ENCODE results near the gene PSEN2. TPM values are rescaled to one million over a fixed set of nuclear protein-coding genes. Genes with fewer than 3 reads are reported as not detected.

Gene PSEN2
- total and polyA plus RNA-seq, 9 of the 15 experiments (the other 6 are each of a cell fraction or from before 2014, with no cell fraction given), result 2.3 to 21.5 (median 13.7) TPM

- TF ChIP-seq JUNB (CRISPR knock-in tag; conservative IDR thresholded peaks at IDR 0.05) (no peak), ZNF79 (CRISPR knock-in tag; IDR thresholded peaks at IDR 0.05; ENCODE audit: low read depth) (no peak), PYGO2 (tag; IDR thresholded peaks at IDR 0.05) (no peak), CHD2 (IDR thresholded peaks at IDR 0.05; ENCODE audit: low read depth, low read length) (no peak), ATF7 (IDR thresholded peaks at IDR 0.05) (no peak), KDM4B (IDR thresholded peaks at IDR 0.05; ENCODE audit: borderline replicate concordance in 2 of 2, low read depth in 1 of 2) (peak in 1 of 2 experiments; percentile 65; a peak in 1 of 4 replicates), MCM2 (IDR thresholded peaks at IDR 0.05; ENCODE audit: low read depth) (no peak), SMAD2 (IDR thresholded peaks at IDR 0.05; ENCODE audit: low read depth, low read length) (no peak), ZC3H4 (CRISPR knock-in tag; IDR thresholded peaks at IDR 0.05; ENCODE audit: borderline replicate concordance) (no peak), PTRF (tag; IDR thresholded peaks at IDR 0.05) (no peak), SMC3 (conservative IDR thresholded peaks at IDR 0.05; ENCODE audit: insufficient read depth, low read depth, low read length) (no peak), HCFC1 (IDR thresholded peaks at IDR 0.05; ENCODE audit: low read depth, low read length) (no peak; the same call in 1 of the 2 replicates), RB1 (IDR thresholded peaks at IDR 0.05; ENCODE audit: low read depth) (peak; percentile 39), RBBP5 (IDR thresholded peaks at IDR 0.05; ENCODE audit: borderline replicate concordance, insufficient read depth, low read length, poor library complexity, severe bottlenecking) (peak; percentile 76), E2F8 (IDR thresholded peaks at IDR 0.05; ENCODE audit: low read depth, partially characterized antibody) (no peak), HOMEZ (CRISPR knock-in tag; IDR thresholded peaks at IDR 0.05) (no peak), JUND (IDR thresholded peaks at IDR 0.05; ENCODE audit: borderline replicate concordance, low read depth, low read length) (no peak), JUND (tag; IDR thresholded peaks at IDR 0.05; ENCODE audit: borderline replicate concordance, low read depth, low read length) (no peak), FUS (optimal IDR thresholded peaks at IDR 0.05; ENCODE audit: low read depth, low read length) (no peak), ESRRB (CRISPR knock-in tag; IDR thresholded peaks at IDR 0.05; ENCODE audit: borderline replicate concordance) (no peak), HDAC6 (IDR thresholded peaks at IDR 0.05; ENCODE audit: low read depth, low read length) (no peak)
- TF ChIP-seq, protein P1, sequence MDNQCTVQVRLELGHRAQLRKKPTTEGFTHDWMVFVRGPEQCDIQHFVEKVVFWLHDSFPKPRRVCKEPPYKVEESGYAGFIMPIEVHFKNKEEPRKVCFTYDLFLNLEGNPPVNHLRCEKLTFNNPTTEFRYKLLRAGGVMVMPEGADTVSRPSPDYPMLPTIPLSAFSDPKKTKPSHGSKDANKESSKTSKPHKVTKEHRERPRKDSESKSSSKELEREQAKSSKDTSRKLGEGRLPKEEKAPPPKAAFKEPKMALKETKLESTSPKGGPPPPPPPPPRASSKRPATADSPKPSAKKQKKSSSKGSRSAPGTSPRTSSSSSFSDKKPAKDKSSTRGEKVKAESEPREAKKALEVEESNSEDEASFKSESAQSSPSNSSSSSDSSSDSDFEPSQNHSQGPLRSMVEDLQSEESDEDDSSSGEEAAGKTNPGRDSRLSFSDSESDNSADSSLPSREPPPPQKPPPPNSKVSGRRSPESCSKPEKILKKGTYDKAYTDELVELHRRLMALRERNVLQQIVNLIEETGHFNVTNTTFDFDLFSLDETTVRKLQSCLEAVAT (IDR thresholded peaks at IDR 0.05), result no peak
- TF ChIP-seq, protein P2, sequence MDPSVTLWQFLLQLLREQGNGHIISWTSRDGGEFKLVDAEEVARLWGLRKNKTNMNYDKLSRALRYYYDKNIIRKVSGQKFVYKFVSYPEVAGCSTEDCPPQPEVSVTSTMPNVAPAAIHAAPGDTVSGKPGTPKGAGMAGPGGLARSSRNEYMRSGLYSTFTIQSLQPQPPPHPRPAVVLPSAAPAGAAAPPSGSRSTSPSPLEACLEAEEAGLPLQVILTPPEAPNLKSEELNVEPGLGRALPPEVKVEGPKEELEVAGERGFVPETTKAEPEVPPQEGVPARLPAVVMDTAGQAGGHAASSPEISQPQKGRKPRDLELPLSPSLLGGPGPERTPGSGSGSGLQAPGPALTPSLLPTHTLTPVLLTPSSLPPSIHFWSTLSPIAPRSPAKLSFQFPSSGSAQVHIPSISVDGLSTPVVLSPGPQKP (CRISPR knock-in tag; IDR thresholded peaks at IDR 0.05), result no peak
Measured at GRCh38 chr1:226939438-226940028, 69.1 kb downstream of the PSEN2 start (continued).
